Fibroblast of skin of abdomen (primary cell): Measurements from ENCODE around the gene CCDC85C.

Experiments
- DNase-seq: peaks from one replicate; pipeline ENCODE4 v3.0.0-alpha.2; 2013

The CCDC85C gene

DNA sequence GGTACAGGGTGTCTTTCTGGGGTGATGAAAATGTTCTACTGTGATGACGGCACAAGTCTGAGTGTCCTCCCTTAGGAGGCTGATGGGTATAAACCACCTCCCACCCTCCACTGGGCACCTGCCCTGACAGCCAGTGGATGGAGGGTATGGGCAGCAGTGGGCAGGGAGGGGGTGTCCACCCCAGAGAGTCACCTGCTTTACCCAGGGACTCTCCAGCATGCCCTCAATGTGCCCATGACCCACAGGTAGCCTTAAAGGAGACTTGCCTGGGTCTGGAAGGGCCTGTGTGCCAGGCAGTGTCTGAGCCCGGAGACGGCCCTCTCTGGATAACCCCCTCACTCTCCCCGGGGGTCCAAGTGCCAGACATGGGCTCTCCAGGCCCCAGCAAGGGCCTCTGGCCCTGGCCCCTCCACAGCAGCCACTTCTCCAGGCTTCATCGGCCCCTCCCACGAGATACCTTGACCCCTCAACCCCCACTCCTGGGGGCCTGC lies 84.0 kb downstream of the CCDC85C start:
- DNase-seq = no peak

GRCh38 chr14:99519347-99519881 lies 84.6 kb downstream of the CCDC85C start:
- DNase-seq = no peak

DNA sequence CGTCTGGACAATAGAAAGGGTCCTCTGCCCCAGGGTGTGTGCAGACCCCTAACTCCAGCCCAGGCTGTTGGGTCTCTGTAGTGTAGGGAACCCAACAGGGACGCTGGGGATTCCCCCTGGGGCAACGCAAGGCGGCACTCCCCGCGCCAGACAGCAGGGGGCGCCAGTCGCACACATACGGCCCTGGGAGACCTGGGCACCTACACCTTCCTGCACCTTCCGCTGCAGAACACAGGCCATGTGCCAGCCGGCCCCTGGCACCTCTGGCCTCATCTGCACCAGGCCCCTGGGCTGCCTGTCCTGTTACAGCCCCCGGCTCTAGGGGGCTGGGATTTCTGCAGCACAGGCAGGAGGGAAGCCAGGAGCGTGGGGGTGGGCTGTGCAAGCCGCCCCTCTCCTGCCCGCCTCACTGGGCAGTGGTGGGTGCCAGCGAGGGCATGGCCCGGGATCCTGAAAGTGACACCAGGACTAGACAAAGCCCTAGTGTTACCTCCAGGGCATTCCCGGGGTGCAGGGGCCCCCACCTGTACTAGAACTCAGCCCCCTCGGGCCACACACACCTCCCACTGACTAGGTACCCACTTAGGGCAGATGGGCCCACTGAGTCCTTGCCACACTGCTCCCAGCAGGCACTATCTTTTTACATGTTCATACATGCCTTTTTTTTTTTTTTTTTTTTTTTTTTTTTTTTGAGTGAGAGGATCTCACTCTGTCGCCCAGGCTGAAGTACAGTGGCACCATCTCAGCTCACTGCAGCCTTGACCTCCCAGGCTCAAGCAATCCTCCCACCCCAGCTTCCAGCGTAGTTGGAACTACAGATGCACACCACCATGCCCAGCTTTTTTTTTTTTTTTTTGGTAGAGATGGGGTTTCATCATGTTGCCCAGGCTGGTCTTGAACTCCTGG lies 85.3 kb downstream of the CCDC85C start:
- peak; percentile 40 for DNase-seq

GRCh38 chr14:99517643-99518381 lies 86.2 kb downstream of the CCDC85C start:
- no peak for DNase-seq

DNA sequence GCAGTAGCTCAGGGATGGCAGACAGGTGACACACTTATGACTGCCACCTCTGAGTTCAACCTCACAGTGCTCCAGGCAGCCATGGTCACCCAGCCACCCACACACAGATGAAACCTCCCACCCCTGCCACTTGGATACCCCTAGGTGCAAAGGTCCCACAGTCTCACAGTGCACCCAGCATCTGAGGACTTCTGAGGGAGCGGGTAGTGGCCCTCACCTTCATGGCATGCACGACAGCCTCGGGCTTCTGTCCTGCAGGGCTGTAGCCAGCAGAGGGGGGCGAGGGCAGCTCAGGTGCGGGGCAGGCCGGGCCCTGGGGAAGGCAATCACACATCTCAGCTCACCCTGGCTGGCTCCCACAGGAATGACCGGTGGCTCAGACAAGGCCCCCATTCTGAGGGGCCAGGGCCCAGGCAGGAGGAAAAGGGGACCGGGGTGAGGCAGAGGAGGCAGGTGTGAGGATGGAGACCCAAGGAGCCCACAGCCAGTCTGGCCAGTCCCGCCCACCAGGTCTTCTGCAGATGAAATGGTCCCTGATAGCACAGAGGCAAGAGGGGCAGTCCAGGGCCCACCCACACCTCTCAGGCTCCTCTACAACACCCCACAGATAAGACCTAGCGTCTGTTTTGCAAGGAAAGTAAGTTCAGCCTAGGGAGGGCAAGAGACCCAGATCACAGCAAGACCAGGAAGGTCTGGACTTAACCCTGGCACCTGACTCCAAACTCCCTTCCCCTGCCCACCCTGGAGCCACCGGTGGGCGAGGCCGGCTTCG lies 87.0 kb downstream of the CCDC85C start:
- no peak for DNase-seq

GRCh38 chr14:99516156-99516870 lies 87.7 kb downstream of the CCDC85C start:
- no peak for DNase-seq

DNA sequence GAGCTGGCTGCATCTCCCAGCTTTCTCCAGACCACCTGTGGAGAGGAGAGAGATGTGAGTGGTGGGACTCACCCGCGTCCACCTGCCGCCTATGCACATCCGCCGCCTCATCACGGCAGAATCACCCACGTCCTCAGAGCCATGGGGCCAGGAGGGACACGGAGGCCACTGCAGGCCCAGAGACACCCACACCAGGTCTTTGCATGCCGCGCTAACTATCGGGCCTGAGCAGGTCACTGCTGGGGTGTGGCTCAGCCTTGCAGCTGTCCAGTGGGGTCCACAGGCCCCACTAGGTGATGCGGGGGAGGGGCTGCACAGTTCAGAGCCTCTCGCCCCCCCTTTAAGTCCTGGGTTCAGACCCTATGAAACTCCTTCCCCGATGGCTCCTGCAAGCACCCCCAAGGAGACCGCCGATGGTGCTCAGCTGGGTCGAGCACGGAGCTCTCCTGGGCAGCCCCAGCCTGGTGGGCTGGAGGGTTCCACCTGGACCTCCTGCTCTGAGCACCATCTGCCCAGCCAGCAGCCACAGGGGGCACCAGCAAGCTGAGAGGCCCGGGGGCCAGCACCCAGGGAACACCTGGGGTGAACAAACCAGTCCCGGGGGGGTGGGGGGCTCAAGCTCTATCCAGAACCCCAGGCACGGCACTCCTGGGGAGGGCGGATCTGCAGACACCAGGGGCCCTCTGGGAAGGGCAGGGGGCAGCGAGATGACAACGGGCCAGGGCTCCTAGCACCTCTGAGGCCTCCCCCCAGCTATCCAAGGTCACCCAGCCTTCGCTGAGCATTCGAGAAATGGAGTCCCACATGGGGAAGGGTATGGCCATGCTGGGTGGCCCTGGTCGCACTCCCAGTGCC lies 88.5 kb downstream of the CCDC85C start:
- DNase-seq = no peak

DNA sequence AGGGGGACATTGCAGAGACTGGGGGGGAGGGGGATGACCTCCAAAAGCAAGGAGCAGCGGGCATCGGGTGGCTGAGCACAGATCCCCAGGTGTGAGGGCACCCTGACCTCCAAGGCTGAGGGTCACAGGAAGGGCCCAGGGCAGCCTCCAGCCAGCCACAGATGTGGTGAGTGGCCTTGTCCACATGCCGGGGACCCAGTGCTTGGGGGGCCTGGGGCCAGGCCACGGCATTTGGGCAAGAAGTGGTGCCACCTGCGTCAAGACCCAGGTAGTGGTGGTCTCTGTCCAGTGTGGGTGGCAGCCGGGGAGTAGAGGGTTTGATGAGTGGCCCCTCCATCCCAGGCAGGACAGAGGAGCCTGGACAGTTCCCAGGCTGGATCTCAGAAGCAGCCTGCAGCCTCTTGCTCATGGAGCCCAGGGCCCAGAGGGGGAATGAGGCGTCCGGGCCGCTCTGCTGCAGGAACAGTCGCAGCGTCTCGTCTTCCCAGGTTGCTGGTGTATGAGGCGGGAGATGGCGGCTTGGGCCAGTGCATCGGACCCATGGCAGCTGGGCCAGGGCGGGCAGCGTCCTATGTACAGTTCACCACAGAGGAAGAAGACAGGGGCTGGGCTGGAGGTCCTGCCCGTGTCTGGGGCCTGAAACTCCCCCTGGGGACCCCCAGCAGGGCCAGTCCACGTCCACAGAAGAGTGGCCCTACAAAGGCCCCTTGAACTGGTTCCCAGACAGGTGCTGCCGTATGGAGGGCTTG lies 89.3 kb downstream of the CCDC85C start:
- DNase-seq = no peak

DNA sequence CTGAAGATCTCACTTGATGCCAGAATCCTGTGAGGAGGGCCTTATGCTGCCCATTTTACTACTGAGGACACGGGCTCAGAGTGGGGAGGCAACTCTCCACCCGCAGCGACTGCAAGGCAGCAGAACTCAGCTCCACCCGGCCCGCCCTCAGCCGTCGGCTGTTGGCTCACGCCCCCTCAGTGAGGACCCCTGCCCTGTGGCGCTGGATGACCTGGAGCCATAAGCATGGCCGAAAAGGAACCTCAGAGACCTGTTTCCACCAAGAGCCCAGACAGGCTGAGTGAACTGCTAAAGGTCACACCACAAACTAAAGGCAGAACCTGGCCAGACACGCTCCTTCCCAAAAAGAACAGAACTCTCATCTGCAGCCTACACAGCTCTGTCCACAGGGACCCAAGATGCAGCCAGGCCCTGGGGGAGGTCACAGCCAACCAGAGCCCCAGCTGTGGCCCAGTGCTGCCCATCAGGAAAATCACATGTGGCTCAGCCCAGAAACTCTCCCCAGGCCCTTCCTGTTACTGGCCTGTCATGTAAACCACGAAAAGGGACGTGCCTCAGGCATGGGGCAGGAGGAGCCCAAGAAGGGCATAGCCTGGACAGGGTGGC lies 90.0 kb downstream of the CCDC85C start:
- no peak for DNase-seq

DNA sequence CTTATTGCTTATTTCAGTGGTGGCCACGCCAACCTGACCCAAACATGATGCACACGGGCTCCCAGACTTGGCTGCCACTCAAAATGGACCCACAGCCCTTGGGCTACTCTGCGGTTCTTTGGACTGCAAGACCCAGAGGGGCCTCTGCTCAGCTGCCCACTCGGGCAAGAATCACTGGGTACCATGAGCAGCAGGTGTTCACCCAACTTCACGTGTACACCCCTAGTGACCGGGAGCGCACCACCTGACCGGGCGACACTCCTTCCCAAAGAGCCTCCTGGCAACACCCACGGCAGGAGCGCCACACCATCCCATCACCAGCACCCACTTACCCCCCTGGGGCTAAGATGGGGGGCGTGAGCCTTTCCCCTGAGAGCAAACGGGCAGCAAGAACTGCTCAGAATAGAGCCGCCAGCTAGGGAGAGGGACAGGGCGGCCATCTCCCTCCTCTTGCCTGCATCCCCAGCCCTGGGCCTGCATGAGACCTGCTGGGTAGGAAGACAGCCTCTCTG lies 90.8 kb downstream of the CCDC85C start:
- no peak for DNase-seq

- no peak for DNase-seq
These were observed 91.3 kb downstream of the CCDC85C start for GRCh38 chr14:99512571-99513182.

- DNase-seq = no peak
These were observed 91.9 kb downstream of the CCDC85C start for GRCh38 chr14:99512110-99512449.

DNA sequence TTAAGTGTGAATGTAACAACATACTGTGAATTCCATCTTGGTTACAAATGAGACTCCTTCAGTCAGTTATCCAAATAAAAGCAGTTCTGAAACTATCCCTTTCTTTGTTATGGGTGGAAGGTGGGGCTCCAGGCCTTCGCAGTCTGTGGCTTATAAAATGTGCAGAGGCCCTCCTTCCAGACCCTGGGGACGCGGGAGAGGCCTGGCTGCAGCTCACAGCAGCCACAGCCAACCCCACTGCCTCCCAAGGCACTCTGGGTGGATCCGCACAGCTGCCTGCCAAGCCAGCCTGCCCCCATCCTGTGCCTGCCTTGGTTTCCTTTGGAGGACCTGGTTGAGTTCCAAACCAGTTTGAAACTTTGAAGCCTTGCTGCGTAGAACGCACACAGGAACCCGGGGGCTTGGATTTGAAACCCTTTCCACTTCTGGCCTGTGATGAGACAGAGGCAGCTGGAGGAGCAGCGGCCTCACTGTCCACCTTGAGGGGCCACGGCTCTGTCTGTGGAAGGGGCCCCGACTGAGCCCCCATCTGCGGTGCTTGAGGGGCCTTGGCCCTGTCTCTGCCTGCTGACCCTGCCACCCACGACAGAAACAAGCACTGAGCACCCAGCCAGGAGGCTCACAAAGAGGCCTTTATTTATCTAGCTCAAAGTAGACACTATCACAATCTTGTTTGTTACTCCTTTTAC lies 92.4 kb downstream of the CCDC85C start:
- DNase-seq = peak; percentile 61

DNA sequence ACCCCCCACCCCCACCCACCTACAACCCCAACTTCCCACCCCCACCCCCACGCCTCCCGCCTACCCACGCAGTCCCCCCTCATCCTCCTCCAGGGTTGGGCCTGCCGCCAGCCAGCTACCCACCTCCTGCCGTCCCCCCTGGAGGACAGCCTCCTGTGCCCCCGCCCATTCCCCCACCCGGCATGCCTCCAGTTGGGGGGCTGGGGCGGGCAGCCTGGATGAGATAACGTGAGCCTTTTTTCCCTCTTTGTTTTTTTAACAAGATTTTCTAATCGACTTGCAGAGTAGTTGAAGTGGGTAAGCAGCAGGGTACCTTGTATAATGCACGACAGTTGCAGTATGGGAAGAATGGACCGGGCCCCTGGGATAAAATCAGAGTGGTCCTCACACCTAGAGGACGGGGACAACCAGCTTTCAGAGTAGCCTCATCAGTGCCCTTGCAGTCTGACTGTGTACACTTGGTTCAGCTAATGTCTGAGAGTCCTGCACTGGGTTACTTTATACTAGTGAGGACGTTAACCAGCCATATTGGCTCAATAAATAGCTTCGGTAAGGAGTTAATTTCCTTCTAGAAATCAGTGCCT lies 93.4 kb downstream of the CCDC85C start:
- no peak for DNase-seq

- no peak for DNase-seq
These were observed 94.0 kb downstream of the CCDC85C start for GRCh38 chr14:99509871-99510555.

- DNase-seq = no peak
These were observed 94.9 kb downstream of the CCDC85C start for GRCh38 chr14:99508896-99509629.
